H1 (cell line): ENCODE measurements around the gene FBXL15. TPM values are rescaled to one million over a fixed set of nuclear protein-coding genes. Genes with fewer than 3 reads are reported as not detected.

Experiments used
- CTCF ChIA-PET: fragments of 300-600 bp; sonication (Branson Sonifier 250); formaldehyde crosslinking; loops from one replicate; lab custom pipeline; 2021; ENCODE audit not compliant: partially characterized antibody; lab: Charles Lee
- POLR2A ChIA-PET: fragments of 300-600 bp; sonication (Branson Sonifier 250); formaldehyde crosslinking; loops from one replicate; lab custom pipeline; 2021; ENCODE audit warnings: inconsistent platforms; ENCODE audit not compliant: partially characterized antibody; lab: Charles Lee
- DNase-seq, 2 experiments: peaks; one replicate each; pipeline versions ENCODE4 v3.0.0 to v3.0.0-alpha.2; 2010 to 2022; ENCODE audit warnings: low spot score in 2 of 2, low read depth in 1 of 2, mixed read lengths in 1 of 2
- FAIRE-seq: peaks from 2 replicates; lab custom pipeline; 2011; peaks lifted over from hg19 to GRCh38; lab: Jason Lieb, UNC
- H2AFZ ChIP-seq: 2 replicates; pipeline ENCODE4 v1.8.1; 2012; ENCODE audit warnings: low read length, inconsistent platforms
- H2AK5ac ChIP-seq: 2 replicates; pipeline ENCODE4 v1.6.1; 2013; ENCODE audit warnings: low read depth, low read length
- H2BK120ac ChIP-seq: replicated peaks from 2 replicates; pipeline ENCODE3; 2013; ENCODE audit warnings: low read depth, low read length, inconsistent platforms
- H2BK12ac ChIP-seq: 2 replicates; pipeline ENCODE4 v1.6.1; 2013; ENCODE audit warnings: low read depth, low read length
- H2BK15ac ChIP-seq: 2 replicates; pipeline ENCODE4 v1.6.1; 2013; ENCODE audit warnings: low read length
- H2BK20ac ChIP-seq: 2 replicates; pipeline ENCODE4 v1.6.1; 2013; ENCODE audit warnings: low read length
- H2BK5ac ChIP-seq: 2 replicates; pipeline ENCODE4 v1.6.1; 2013; ENCODE audit warnings: low read depth, low read length
- H3K14ac ChIP-seq: 2 replicates; pipeline ENCODE4 v1.6.1; 2013; ENCODE audit warnings: inconsistent platforms; ENCODE audit not compliant: insufficient read length
- H3K18ac ChIP-seq: 2 replicates; pipeline ENCODE4 v1.6.1; 2013; ENCODE audit warnings: low read length; ENCODE audit errors: extremely low read depth
- H3K23ac ChIP-seq: 2 replicates; pipeline ENCODE4 v1.6.1; 2013; ENCODE audit warnings: inconsistent platforms; ENCODE audit not compliant: insufficient read length
- H3K23me2 ChIP-seq: 2 replicates; pipeline ENCODE4 v1.6.1; 2013; ENCODE audit warnings: low read depth, low read length
- H3K27ac ChIP-seq: 2 replicates; pipeline ENCODE4 v1.6.1; 2011; ENCODE audit warnings: low read depth, low read length, inconsistent platforms
- H3K27me3 ChIP-seq, 4 experiments: replicated peaks in 1 of 4; 1 replicate in 1 of 4; 2 replicates in 3 of 4; pipeline versions ENCODE4 v1.6.1 to v1.8.1; 2011 to 2013; ENCODE audit warnings: low read length in 3 of 4, mild to moderate bottlenecking in 3 of 4, inconsistent platforms in 2 of 4, mixed read lengths in 2 of 4, moderate library complexity in 1 of 4; ENCODE audit not compliant: control insufficient read depth in 3 of 4, insufficient read depth in 3 of 4; ENCODE audit errors: extremely low read depth in 1 of 4
- H3K36me3 ChIP-seq, 4 experiments: 2 replicates each; pipeline versions ENCODE4 v1.6.1 to v1.8.1; 2011 to 2013; ENCODE audit warnings: mild to moderate bottlenecking in 4 of 4, low read length in 3 of 4, moderate library complexity in 2 of 4, control low read depth in 1 of 4, inconsistent platforms in 1 of 4; ENCODE audit not compliant: insufficient read depth in 4 of 4, control insufficient read depth in 2 of 4
- H3K4ac ChIP-seq: replicated peaks from 2 replicates; pipeline ENCODE3; 2013; ENCODE audit warnings: low read length, low read depth, mixed read lengths, inconsistent platforms; ENCODE audit not compliant: insufficient read length
- H3K4me1 ChIP-seq, 4 experiments: replicated peaks in 1 of 4; 1 replicate in 1 of 4; 2 replicates in 3 of 4; pipeline versions ENCODE4 v1.6.1 to v1.8.1; 2011 to 2013; ENCODE audit warnings: low read length in 3 of 4, inconsistent platforms in 2 of 4, mixed read lengths in 1 of 4; ENCODE audit not compliant: insufficient read depth in 4 of 4, control insufficient read depth in 3 of 4
- H3K4me2 ChIP-seq, 2 experiments: 2 replicates each; pipeline versions ENCODE4 v1.6.1 to v1.8.1; 2011 to 2013; ENCODE audit warnings: low read depth in 2 of 2, low read length in 2 of 2, control low read depth in 1 of 2, inconsistent platforms in 1 of 2, mild to moderate bottlenecking in 1 of 2; ENCODE audit not compliant: insufficient read depth in 1 of 2
- H3K4me3 ChIP-seq, 4 experiments: fragments of 200-600, 300-600 bp in 1 of 4; sonication (generic), shearing (Covaris generic), sonication (Bioruptor Twin) in 1 of 4; 2 replicates each; pipeline versions ENCODE4 v1.5.1 to v1.8.1; 2011 to 2016; ENCODE audit warnings: low read length in 4 of 4, low read depth in 3 of 4, control low read depth in 2 of 4, inconsistent platforms in 2 of 4, mild to moderate bottlenecking in 2 of 4, mixed read lengths in 1 of 4, moderate library complexity in 1 of 4; ENCODE audit not compliant: insufficient read depth in 2 of 4; ENCODE audit errors: extremely low read depth in 1 of 4
- H3K56ac ChIP-seq: replicated peaks from 2 replicates; pipeline ENCODE3; 2013; ENCODE audit warnings: low read depth, mild to moderate bottlenecking, mixed read lengths, low read length, inconsistent platforms; ENCODE audit not compliant: insufficient read length
- H3K79me1 ChIP-seq: 2 replicates; pipeline ENCODE4 v1.6.1; 2013; ENCODE audit warnings: low read depth, low read length, control low read depth
- H3K79me2 ChIP-seq, 2 experiments: 2 replicates each; pipeline versions ENCODE4 v1.6.1 to v1.8.1; 2012 to 2013; ENCODE audit warnings: low read length in 2 of 2, mild to moderate bottlenecking in 2 of 2, inconsistent platforms in 1 of 2; ENCODE audit not compliant: insufficient read depth in 2 of 2, control insufficient read depth in 1 of 2
- H3K9ac ChIP-seq, 4 experiments: replicated peaks in 1 of 4; 1 replicate in 1 of 4; 2 replicates in 3 of 4; pipeline versions ENCODE4 v1.6.1 to v1.8.1; 2011 to 2013; ENCODE audit warnings: low read depth in 3 of 4, low read length in 3 of 4, control low read depth in 2 of 4, mild to moderate bottlenecking in 2 of 4, moderate library complexity in 2 of 4, inconsistent platforms in 1 of 4; ENCODE audit errors: extremely low read depth in 1 of 4
- H3K9me3 ChIP-seq, 2 experiments: 2 replicates each; pipeline versions ENCODE4 v1.6.1 to v1.8.1; 2012 to 2013; ENCODE audit warnings: mild to moderate bottlenecking in 2 of 2, moderate library complexity in 2 of 2, control low read depth in 1 of 2, inconsistent platforms in 1 of 2, low read depth in 1 of 2, low read length in 1 of 2, mixed read lengths in 1 of 2; ENCODE audit not compliant: insufficient read depth in 2 of 2
- H4K20me1 ChIP-seq, 2 experiments: replicated peaks in 1 of 2; 2 replicates each; pipeline versions ENCODE3 to v1.8.1; 2011 to 2013; ENCODE audit warnings: inconsistent platforms in 2 of 2, low read length in 2 of 2, mild to moderate bottlenecking in 1 of 2; ENCODE audit not compliant: insufficient read depth in 2 of 2, control insufficient read depth in 1 of 2
- H4K5ac ChIP-seq: 2 replicates; pipeline ENCODE4 v1.6.1; 2013; ENCODE audit warnings: low read length, low read depth, mixed read lengths, inconsistent platforms; ENCODE audit not compliant: insufficient read length
- H4K8ac ChIP-seq: 2 replicates; pipeline ENCODE4 v1.8.0; 2013; ENCODE audit warnings: mild to moderate bottlenecking, moderate library complexity, low read length, inconsistent platforms; ENCODE audit not compliant: insufficient read depth; ENCODE audit errors: extremely low read depth
- H4K91ac ChIP-seq: replicated peaks from 2 replicates; pipeline ENCODE3; 2013; ENCODE audit warnings: low read length, mixed read lengths, inconsistent platforms; ENCODE audit not compliant: insufficient read length
- CTBP2 ChIP-seq: IDR thresholded peaks from 2 replicates; pipeline ENCODE4 v1.7.0; 2011; ENCODE audit warnings: borderline replicate concordance, mild to moderate bottlenecking, moderate library complexity, mixed read lengths, low read length; ENCODE audit not compliant: insufficient read depth, insufficient read length
- WGBS, 2 experiments: shearing (Covaris generic) in 1 of 2; methylation state at CpG; one replicate each; pipeline versions ENCODE4 v1.1.6 to v1.1.7; 2013 to 2015; ENCODE audit warnings: low lambda C conversion rate in 2 of 2, mixed read lengths in 2 of 2, inconsistent platforms in 1 of 2, low coverage in 1 of 2, missing lambda C conversion rate in 1 of 2; ENCODE audit not compliant: insufficient replicate concordance in 2 of 2, insufficient coverage in 1 of 2, insufficient read length in 1 of 2; ENCODE audit errors: extremely low coverage in 1 of 2, missing lambda C conversion rate in 1 of 2; 5-methylcytosine and 5-hydroxymethylcytosine counted together
- polyA plus RNA-seq, 7 experiments: library from polyadenylated mRNA; depleted of rRNA in 3 of 7; stranded (reverse) in 5 of 7; unstranded in 2 of 7; fragments of >200 nt in 5 of 7; fragments of 200-250 nt in 2 of 7; gene quantifications; 1 replicate in 5 of 7; 2 replicates in 1 of 7; 4 replicates in 1 of 7; pipeline versions ENCODE4 v1.2.1 to v1.2.3, GENCODE V29; 2011 to 2013; ENCODE audit warnings: missing spikeins in 2 of 7, mixed read lengths in 2 of 7
- total RNA-seq: library from RNA; stranded (reverse); fragmentation: NEBNext Ultra II Directional; extraction: Animal tissue kit (Norgen Biotek cat#: 25700); gene quantifications from 2 replicates; pipeline ENCODE4 v1.2.1, GENCODE V29; 2021

FBXL15 gene
- total and polyA plus RNA-seq, 2 of the 8 experiments (the other 6 are each of a cell fraction or from before 2014, with no cell fraction given), result 11.3 to 22.6 TPM

DNA sequence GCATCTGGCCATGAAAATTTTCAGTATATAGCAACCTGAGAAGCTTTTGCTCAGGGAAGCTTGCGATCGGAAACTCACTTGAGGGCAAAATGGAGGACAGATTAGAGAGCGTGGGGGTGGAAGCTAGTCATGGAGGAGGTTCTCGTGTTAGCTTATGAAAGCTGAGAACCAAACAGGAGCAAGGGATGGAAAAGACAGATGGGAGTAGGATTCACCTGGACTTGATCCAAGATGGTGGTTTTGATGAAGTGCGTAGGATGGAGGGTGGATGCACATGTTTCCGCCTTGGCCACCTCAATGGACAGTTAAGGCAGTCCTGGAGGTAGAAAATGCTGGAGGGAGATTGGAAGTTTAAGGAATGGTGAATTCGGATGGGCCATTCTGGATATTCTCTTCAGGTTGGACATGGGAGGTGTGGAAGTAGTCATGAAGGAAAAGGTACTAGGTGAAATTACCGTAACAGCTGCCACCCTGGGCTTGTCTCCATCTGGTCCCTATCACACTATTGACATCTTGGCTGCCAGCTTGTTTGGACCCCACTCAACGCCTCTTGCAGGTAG is 37.0 kb downstream of the FBXL15 start:
- H3K27ac ChIP-seq, result no peak overlapping the region
- H3K23ac ChIP-seq, result no peak overlapping the region
- peaks cover 8 to 29% (median 18%) of the 10 kb centered on the region in 4 experiments for H3K4me1 ChIP-seq
- no peak overlapping the region for H3K4ac ChIP-seq
- H3K14ac ChIP-seq, result no peak overlapping the region
- H4K20me1 ChIP-seq, result no peaks in the 10 kb centered on the region
- 92% methylated on average over 9 of the region's 9 CpGs; no CpG with 5 or more reads in 1 of the 2 experiments for WGBS, 2 experiments
- no peak overlapping the region for H2BK12ac ChIP-seq
- no peak overlapping the region for H2BK120ac ChIP-seq
- peaks cover under 1% of the 10 kb centered on the region; the same call in 1 of the 2 replicates for H3K79me1 ChIP-seq
- peak overlapping the region; percentile 80; the same call in 1 of the 2 replicates for H2BK20ac ChIP-seq
- H2AFZ ChIP-seq, result no peak overlapping the region
- FAIRE-seq (no peak), DNase-seq (no peak)
- no peak overlapping the region for H3K9ac ChIP-seq
- H3K4me2 ChIP-seq, result no peak overlapping the region
- H3K36me3 ChIP-seq, result peaks cover 0 to 24% (median 4%) of the 10 kb centered on the region in 4 experiments; a peak in 5 of 8 replicates
- H2BK5ac ChIP-seq, result no peak overlapping the region
- no peak overlapping the region for H3K4me3 ChIP-seq
- no peak overlapping the region; the same call in none of the 2 replicates for H3K18ac ChIP-seq
- no peak overlapping the region for H4K8ac ChIP-seq
- peaks cover 0 to 5% (median 0%) of the 10 kb centered on the region in 4 experiments; a peak in 1 of 7 replicates for H3K27me3 ChIP-seq
- ChIA-PET POLR2A (interaction anchor here (1.3 to 5.7 kb wide), 2 partner anchors 13 to 36 kb away, joined by 3 to 41 read pairs; partner anchors contain the start of gene FBXL15), CTCF (interaction anchor here (0.9 to 2.6 kb wide), 6 partner anchors 16 to 227 kb away, joined by 3 to 9 read pairs (median 3); no protein-coding TSS in a partner anchor)
- H3K23me2 ChIP-seq, result peaks cover 2% of the 10 kb centered on the region; the same call in 1 of the 2 replicates
- no peaks in the 10 kb centered on the region for H3K9me3 ChIP-seq
- H2AK5ac ChIP-seq, result 0 out of 2 replicates have a peak overlapping the region, but pooled peaks have one; percentile 13
- H3K56ac ChIP-seq, result no peak overlapping the region
- 0 out of 2 replicates have a peak overlapping the region, but pooled peaks have one; percentile 72 for H2BK15ac ChIP-seq
- no peak for TF ChIP-seq CTBP2
- H4K91ac ChIP-seq, result peak overlapping the region; percentile 38
- H4K5ac ChIP-seq, result no peak overlapping the region
- H3K79me2 ChIP-seq, result peaks cover 0 to 3% of the 10 kb centered on the region in 2 experiments; a peak in 1 of 4 replicates
